ENCODE results near the gene CMTM6. TPM values are rescaled to one million over a fixed set of nuclear protein-coding genes. Genes with fewer than 3 reads are reported as not detected.

The CMTM6 gene
- total and polyA plus RNA-seq, 2 of the 8 experiments (the other 6 are each of a cell fraction or from before 2014, with no cell fraction given), result 24.0 to 51.5 TPM

DNA sequence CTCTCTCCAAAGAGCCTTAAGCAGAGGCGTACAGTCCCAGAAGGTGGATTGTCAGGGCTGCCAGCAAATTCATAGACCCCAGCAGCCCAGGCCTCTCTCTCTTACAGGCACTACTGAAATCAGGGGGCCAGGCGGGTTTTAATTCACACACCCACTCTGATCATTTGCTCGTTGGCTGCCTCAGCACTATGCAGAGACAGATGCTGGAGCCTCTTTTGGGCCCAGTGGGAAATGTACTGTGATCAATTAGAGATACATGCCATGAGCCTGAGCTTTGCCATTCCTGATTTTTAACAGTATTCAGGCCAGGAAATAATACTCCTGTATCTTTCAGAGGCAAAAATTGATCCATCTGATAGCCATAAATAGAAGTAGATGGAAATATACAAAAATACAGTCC, 53.0 kb downstream of the CMTM6 start:
- DNase-seq (ENCODE audit: low read depth in 1 of 2, low spot score in 2 of 2), result no peak
- Histone ChIP-seq H2BK20ac (ENCODE audit: low read length) (no peak overlapping the region), H3K27ac (ENCODE audit: low read depth, low read length) (no peak overlapping the region), H3K23me2 (ENCODE audit: low read depth, low read length) (no peaks in the 10 kb centered on the region), H3K9me3 (ENCODE audit: insufficient read depth in 2 of 2, low read depth in 1 of 2, low read length in 1 of 2) (no peaks in the 10 kb centered on the region), H3K4me3 (ENCODE audit: extremely low read depth in 1 of 4, insufficient read depth in 2 of 4, low read depth in 3 of 4, low read length in 4 of 4) (no peak overlapping the region), H3K36me3 (ENCODE audit: control insufficient read depth in 2 of 4, insufficient read depth in 4 of 4, low read length in 3 of 4) (peaks cover 0 to 3% (median 0%) of the 10 kb centered on the region in 4 experiments; a peak in 1 of 8 replicates), H3K27me3 (replicated peaks in 1 of 4; ENCODE audit: control insufficient read depth in 3 of 4, extremely low read depth in 1 of 4, insufficient read depth in 3 of 4, low read length in 3 of 4) (no peaks in the 10 kb centered on the region), H3K4ac (replicated peaks; ENCODE audit: insufficient read length, low read depth, low read length) (no peak overlapping the region), H3K4me1 (replicated peaks in 1 of 4; ENCODE audit: control insufficient read depth in 3 of 4, insufficient read depth in 4 of 4, low read length in 3 of 4) (peaks cover 0 to 7% (median 5%) of the 10 kb centered on the region in 4 experiments; a peak in 3 of 7 replicates), H4K5ac (ENCODE audit: insufficient read length, low read depth, low read length) (no peak overlapping the region), H3K14ac (ENCODE audit: insufficient read length) (no peak overlapping the region), H3K79me2 (ENCODE audit: control insufficient read depth in 1 of 2, insufficient read depth in 2 of 2, low read length in 2 of 2) (no peaks in the 10 kb centered on the region), H2BK120ac (replicated peaks; ENCODE audit: low read depth, low read length) (no peak overlapping the region), H2BK5ac (ENCODE audit: low read depth, low read length) (no peak overlapping the region), H3K56ac (replicated peaks; ENCODE audit: insufficient read length, low read depth, low read length) (no peak overlapping the region), H4K20me1 (replicated peaks in 1 of 2; ENCODE audit: control insufficient read depth in 1 of 2, insufficient read depth in 2 of 2, low read length in 2 of 2) (no peaks in the 10 kb centered on the region), H2BK12ac (ENCODE audit: low read depth, low read length) (no peak overlapping the region), H3K4me2 (ENCODE audit: insufficient read depth in 1 of 2, low read depth in 2 of 2, low read length in 2 of 2) (no peak overlapping the region), H3K9ac (replicated peaks in 1 of 4; ENCODE audit: extremely low read depth in 1 of 4, low read depth in 3 of 4, low read length in 3 of 4) (no peak overlapping the region), H2AK5ac (ENCODE audit: low read depth, low read length) (no peak overlapping the region), H2BK15ac (ENCODE audit: low read length) (no peak overlapping the region), H4K8ac (ENCODE audit: extremely low read depth, insufficient read depth, low read length) (no peak overlapping the region), H2AFZ (ENCODE audit: low read length) (no peak overlapping the region), H3K79me1 (ENCODE audit: low read depth, low read length) (no peaks in the 10 kb centered on the region), H3K18ac (ENCODE audit: extremely low read depth, low read length) (no peak overlapping the region), H3K23ac (ENCODE audit: insufficient read length) (no peak overlapping the region), H4K91ac (replicated peaks; ENCODE audit: insufficient read length, low read length) (no peak overlapping the region)
- ChIA-PET POLR2A (ENCODE audit: partially characterized antibody) (interaction anchor here (1.0 kb wide), 1 partner anchor 58 kb away, joined by 3 read pairs; the partner anchor contains the start of gene CMTM7), CTCF (ENCODE audit: partially characterized antibody) (interaction anchor here (0.6 to 4.3 kb wide), 8 partner anchors 11 to 431 kb away, joined by 3 to 32 read pairs (median 4); no protein-coding TSS in a partner anchor)
- no peak for FAIRE-seq
- TF ChIP-seq SP2 (IDR thresholded peaks at IDR 0.05; ENCODE audit: low read length), result no peak
- TF ChIP-seq SIN3A (conservative IDR thresholded peaks at IDR 0.05 in 1 of 2, IDR thresholded peaks at IDR 0.05 in 1 of 2; ENCODE audit: low read depth in 1 of 2, low read length in 2 of 2), result no peak
- no peak for TF ChIP-seq HDAC2 (IDR thresholded peaks at IDR 0.05; ENCODE audit: borderline replicate concordance in 1 of 2, low read depth in 2 of 2, low read length in 2 of 2)
- no peak for TF ChIP-seq BCL11A (IDR thresholded peaks at IDR 0.05; ENCODE audit: low read depth in 2 of 2, low read length in 2 of 2)
- no peak for TF ChIP-seq NANOG (IDR thresholded peaks at IDR 0.05; ENCODE audit: insufficient read depth, low read depth, low read length, poor library complexity, severe bottlenecking)
- TF ChIP-seq RAD21 (IDR thresholded peaks at IDR 0.05 in 1 of 2, conservative IDR thresholded peaks at IDR 0.05 in 1 of 2; ENCODE audit: low read depth in 2 of 2, low read length in 2 of 2), result no peak
- no peak for TF ChIP-seq TCF12 (IDR thresholded peaks at IDR 0.05; ENCODE audit: low read depth, low read length)
- TF ChIP-seq JUND (IDR thresholded peaks at IDR 0.05; ENCODE audit: low read length), result no peak
- TF ChIP-seq, protein P1, sequence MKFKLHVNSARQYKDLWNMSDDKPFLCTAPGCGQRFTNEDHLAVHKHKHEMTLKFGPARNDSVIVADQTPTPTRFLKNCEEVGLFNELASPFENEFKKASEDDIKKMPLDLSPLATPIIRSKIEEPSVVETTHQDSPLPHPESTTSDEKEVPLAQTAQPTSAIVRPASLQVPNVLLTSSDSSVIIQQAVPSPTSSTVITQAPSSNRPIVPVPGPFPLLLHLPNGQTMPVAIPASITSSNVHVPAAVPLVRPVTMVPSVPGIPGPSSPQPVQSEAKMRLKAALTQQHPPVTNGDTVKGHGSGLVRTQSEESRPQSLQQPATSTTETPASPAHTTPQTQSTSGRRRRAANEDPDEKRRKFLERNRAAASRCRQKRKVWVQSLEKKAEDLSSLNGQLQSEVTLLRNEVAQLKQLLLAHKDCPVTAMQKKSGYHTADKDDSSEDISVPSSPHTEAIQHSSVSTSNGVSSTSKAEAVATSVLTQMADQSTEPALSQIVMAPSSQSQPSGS (IDR thresholded peaks at IDR 0.05; ENCODE audit: low read length), result no peak
- TF ChIP-seq, protein P2, sequence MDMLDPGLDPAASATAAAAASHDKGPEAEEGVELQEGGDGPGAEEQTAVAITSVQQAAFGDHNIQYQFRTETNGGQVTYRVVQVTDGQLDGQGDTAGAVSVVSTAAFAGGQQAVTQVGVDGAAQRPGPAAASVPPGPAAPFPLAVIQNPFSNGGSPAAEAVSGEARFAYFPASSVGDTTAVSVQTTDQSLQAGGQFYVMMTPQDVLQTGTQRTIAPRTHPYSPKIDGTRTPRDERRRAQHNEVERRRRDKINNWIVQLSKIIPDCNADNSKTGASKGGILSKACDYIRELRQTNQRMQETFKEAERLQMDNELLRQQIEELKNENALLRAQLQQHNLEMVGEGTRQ (IDR thresholded peaks at IDR 0.05; ENCODE audit: low read length), result no peak
- 95% methylated on average over 3 of the region's 3 CpGs; no CpG with 5 or more reads in 1 of the 2 experiments for WGBS, 2 experiments (ENCODE audit: extremely low coverage in 1 of 2, insufficient coverage in 1 of 2, insufficient read length in 1 of 2, insufficient replicate concordance in 2 of 2, low coverage in 1 of 2, low lambda C conversion rate in 2 of 2, missing lambda C conversion rate in 1 of 2)

All from H1 (cell line).